HFFc6 (cell line): Measurements from ENCODE around the gene LMF1. TPM values are rescaled to one million over a fixed set of nuclear protein-coding genes. Genes with fewer than 3 reads are reported as not detected.
"Not testable (repeated sequence)": the region's sequence is repeated elsewhere in the genome, so short reads cannot be mapped to it uniquely, and the experiment has no call there.

ENCODE experiments used
- DNase-seq: peaks from one replicate; pipeline ENCODE4 v3.0.0-alpha.2; 2018
- H3K27ac Mint-ChIP-seq: 2 replicates; pipeline ENCODE4 v1.8.0; 2020; ENCODE audit warnings: mild to moderate bottlenecking, mixed read lengths
- H3K27me3 Mint-ChIP-seq: 2 replicates; pipeline ENCODE4 v1.8.0; 2021; ENCODE audit warnings: mild to moderate bottlenecking, moderate library complexity, mixed read lengths; ENCODE audit not compliant: insufficient read depth
- H3K36me3 Mint-ChIP-seq: 2 replicates; pipeline ENCODE4 v1.8.0; 2021; ENCODE audit warnings: low read depth, mixed read lengths
- H3K4me1 Mint-ChIP-seq: 2 replicates; pipeline ENCODE4 v1.8.0; 2020; ENCODE audit warnings: low read depth, mixed read lengths
- H3K4me3 Mint-ChIP-seq: 2 replicates; pipeline ENCODE4 v1.8.0; 2020; ENCODE audit warnings: mild to moderate bottlenecking, moderate library complexity, mixed read lengths
- H3K9me3 Mint-ChIP-seq: 2 replicates; pipeline ENCODE4 v1.8.0; 2020; ENCODE audit warnings: mild to moderate bottlenecking, mixed read lengths
- CTCF ChIP-seq: fragments of 200-600 bp; sonication (generic); IDR thresholded peaks from 2 replicates; pipeline ENCODE4 v1.5.0; 2021; ENCODE audit warnings: antibody characterized with exemption, mild to moderate bottlenecking
- total RNA-seq, 6 experiments: library from RNA; stranded (reverse); fragmentation: NEBNext Ultra II Directional; extraction: Animal tissue kit (Norgen Biotek cat#: 25700); gene quantifications; 2 replicates in 1 of 6; 3 replicates in 5 of 6; pipeline ENCODE4 v1.2.3, GENCODE V29; 2021

Gene LMF1
- total RNA-seq, 6 experiments from 2014 or later: 10.9 to 19.3 (median 14.2) TPM

GRCh38 chr16:889586-889985, 81.2 kb downstream of the LMF1 start:
- no peaks in the 10 kb centered on the region for H3K27me3 Mint-ChIP-seq
- H3K27ac Mint-ChIP-seq: no peak overlapping the region
- H3K36me3 Mint-ChIP-seq: no peaks in the 10 kb centered on the region
- no peak for DNase-seq
- TF ChIP-seq CTCF: no peak
- H3K9me3 Mint-ChIP-seq: no peaks in the 10 kb centered on the region
- no peak overlapping the region for H3K4me3 Mint-ChIP-seq
- H3K4me1 Mint-ChIP-seq: no peaks in the 10 kb centered on the region

GRCh38 chr16:888901-889570, 81.7 kb downstream of the LMF1 start:
- H3K4me3 Mint-ChIP-seq: no peak overlapping the region
- no peaks in the 10 kb centered on the region for H3K4me1 Mint-ChIP-seq
- no peaks in the 10 kb centered on the region for H3K27me3 Mint-ChIP-seq
- no peak overlapping the region for H3K27ac Mint-ChIP-seq
- DNase-seq: no peak
- no peak for TF ChIP-seq CTCF
- no peaks in the 10 kb centered on the region for H3K36me3 Mint-ChIP-seq
- no peaks in the 10 kb centered on the region for H3K9me3 Mint-ChIP-seq

- not testable (repeated sequence) for H3K36me3 Mint-ChIP-seq, H3K27ac Mint-ChIP-seq, H3K9me3 Mint-ChIP-seq
Measured at GRCh38 chr16:888456-888855, 82.3 kb downstream of the LMF1 start.

GRCh38 chr16:887846-888245, 82.9 kb downstream of the LMF1 start:
- Mint-ChIP-seq H3K4me1 (no peaks in the 10 kb centered on the region), H3K27ac (no peak overlapping the region), H3K9me3 (peaks cover 1% of the 10 kb centered on the region; the same call in 1 of the 2 replicates), H3K36me3 (no peaks in the 10 kb centered on the region), H3K4me3 (no peak overlapping the region), H3K27me3 (no peaks in the 10 kb centered on the region)
- no peak for DNase-seq
- TF ChIP-seq CTCF: no peak

More at GRCh38 chr16:888456-888855, 82.3 kb downstream of the LMF1 start:
- H3K4me1 Mint-ChIP-seq, H3K27me3 Mint-ChIP-seq, H3K4me3 Mint-ChIP-seq, DNase-seq: not testable (repeated sequence)

- no peak for TF ChIP-seq CTCF
- H3K4me3 Mint-ChIP-seq: no peak overlapping the region
- no peaks in the 10 kb centered on the region for H3K4me1 Mint-ChIP-seq
Measured at GRCh38 chr16:886802-887731, 83.7 kb downstream of the LMF1 start.

GRCh38 chr16:886084-886543, 84.7 kb downstream of the LMF1 start:
- H3K27me3 Mint-ChIP-seq: peaks cover 4% of the 10 kb centered on the region; the same call in 1 of the 2 replicates
- TF ChIP-seq CTCF: no peak
- no peak overlapping the region for H3K4me3 Mint-ChIP-seq
- H3K27ac Mint-ChIP-seq: no peak overlapping the region
- H3K9me3 Mint-ChIP-seq: peaks cover 8% of the 10 kb centered on the region; the same call in 1 of the 2 replicates
- DNase-seq: no peak
- no peaks in the 10 kb centered on the region for H3K36me3 Mint-ChIP-seq
- no peaks in the 10 kb centered on the region for H3K4me1 Mint-ChIP-seq

More at GRCh38 chr16:886802-887731, 83.7 kb downstream of the LMF1 start:
- no peak for DNase-seq
- H3K9me3 Mint-ChIP-seq: peaks cover 8% of the 10 kb centered on the region; the same call in 1 of the 2 replicates
- H3K36me3 Mint-ChIP-seq: no peaks in the 10 kb centered on the region
- peaks cover under 1% of the 10 kb centered on the region; the same call in 1 of the 2 replicates for H3K27me3 Mint-ChIP-seq
- H3K27ac Mint-ChIP-seq: no peak overlapping the region
